AG04450 (cell line): Measurements from ENCODE around the gene FAM221B. TPM values are rescaled to one million over a fixed set of nuclear protein-coding genes. Genes with fewer than 3 reads are reported as not detected.
A peak's percentile ranks its signal among the peaks of the same experiment; 100 is the strongest.

Source experiments
- CTCF ChIA-PET: fragments of 300-600, 350-600 bp; formaldehyde crosslinking; extraction: SDS; loops from one replicate; lab custom pipeline; 2022; ENCODE audit warnings: antibody characterized with exemption, inconsistent platforms; lab: Charles Lee
- POLR2A ChIA-PET: fragments of 350-600 bp; formaldehyde crosslinking; extraction: SDS; loops from one replicate; lab custom pipeline; 2021; ENCODE audit warnings: antibody characterized with exemption, inconsistent platforms; lab: Yijun Ruan, JAX
- DNase-seq: peaks from one replicate; pipeline ENCODE4 v3.0.0-alpha.2; 2011; ENCODE audit warnings: low read depth, low spot score
- H3K27ac ChIP-seq: one replicate; pipeline ENCODE4 v1.5.1; 2012; ENCODE audit warnings: low read depth, low read length, control low read depth
- H3K27me3 ChIP-seq: one replicate; pipeline ENCODE4 v1.6.0; 2012; ENCODE audit warnings: low read length; ENCODE audit not compliant: control insufficient read depth, insufficient read depth
- H3K4me3 ChIP-seq: 2 replicates; pipeline ENCODE4 v1.5.1; 2011; ENCODE audit warnings: mild to moderate bottlenecking, low read depth, low read length, control low read depth
- H3K9me3 ChIP-seq: 2 replicates; pipeline ENCODE4 v1.5.1; 2012; ENCODE audit warnings: low read length; ENCODE audit not compliant: control insufficient read depth, insufficient read depth
- CTCF ChIP-seq: IDR thresholded peaks from 2 replicates; pipeline ENCODE4 v1.5.1; 2011; ENCODE audit warnings: low read depth, low read length, control low read depth, inconsistent platforms
- polyA plus RNA-seq: library from polyadenylated mRNA; depleted of rRNA; stranded (reverse); fragments of >200 nt; gene quantifications from 2 replicates; pipeline ENCODE4 v1.2.3, GENCODE V29; 2011

The FAM221B gene
- polyA plus RNA-seq, 1 experiment: not detected

GRCh38 chr9:35820076-35820475, 8.5 kb downstream of the FAM221B start:
- TF ChIP-seq CTCF: no peak
- DNase-seq: no peak
- ChIA-PET CTCF (interaction anchor here (1.2 kb wide), 1 partner anchor 30 kb away, joined by 7 read pairs; no protein-coding TSS in a partner anchor), POLR2A (no interaction called here)
- H3K4me3 ChIP-seq: no peak overlapping the region
- H3K27ac ChIP-seq: no peak overlapping the region
- no peaks in the 10 kb centered on the region for H3K9me3 ChIP-seq
- peaks cover 8% of the 10 kb centered on the region for H3K27me3 ChIP-seq

GRCh38 chr9:35818341-35818740, 10.2 kb downstream of the FAM221B start:
- CTCF ChIA-PET: no interaction called here
- TF ChIP-seq CTCF: no peak
- Histone ChIP-seq H3K9me3 (no peaks in the 10 kb centered on the region), H3K27ac (no peak overlapping the region), H3K27me3 (peaks cover 6% of the 10 kb centered on the region), H3K4me3 (no peak overlapping the region)
- POLR2A ChIA-PET: no interaction called here
- DNase-seq: no peak

GRCh38 chr9:35816708-35817107, 11.8 kb downstream of the FAM221B start:
- ChIA-PET POLR2A (no interaction called here), CTCF (interaction anchor here (1.4 kb wide), 1 partner anchor 26 kb away, joined by 3 read pairs; no protein-coding TSS in a partner anchor)
- Histone ChIP-seq H3K27me3 (peaks cover 6% of the 10 kb centered on the region), H3K4me3 (no peak overlapping the region), H3K27ac (no peak overlapping the region), H3K9me3 (no peaks in the 10 kb centered on the region)
- TF ChIP-seq CTCF: peak; percentile 25
- DNase-seq: no peak

GRCh38 chr9:35814841-35815543, 13.5 kb downstream of the FAM221B start, which contains the start of gene HINT2:
HINT2 (minus strand) TSS chr9:35815042; CDS start chr9:35814979, 63 bp downstream.
- TF ChIP-seq CTCF: no peak
- Histone ChIP-seq H3K4me3 (peak within 1 kb of the TSS; percentile 87), H3K27me3 (peaks cover 6% of the 10 kb centered on the region), H3K9me3 (no peaks in the 10 kb centered on the region), H3K27ac (peak within 1 kb of the TSS; percentile 70)
- POLR2A ChIA-PET: interaction anchor here (0.5 to 1.3 kb wide), 6 partner anchors 14 to 248 kb away, joined by 3 to 4 read pairs (median 4); partner anchors contain the start of genes FAM221B, HRCT1 and TMEM8B
- peak; percentile 97 for DNase-seq
- CTCF ChIA-PET: interaction anchor here (1.0 to 5.6 kb wide), 9 partner anchors 11 to 84 kb away, joined by 3 to 48 read pairs (median 5); no protein-coding TSS in a partner anchor
